DMS 273 treated with DMSO at 0.1 percent for 48 hours (cell line): Measurements from ENCODE around the gene TMEM81.

Experiments
- DNase-seq: peaks from one replicate; lab custom pipeline; 2025; lab: John Stamatoyannopoulos, UW

The TMEM81 gene, protein sequence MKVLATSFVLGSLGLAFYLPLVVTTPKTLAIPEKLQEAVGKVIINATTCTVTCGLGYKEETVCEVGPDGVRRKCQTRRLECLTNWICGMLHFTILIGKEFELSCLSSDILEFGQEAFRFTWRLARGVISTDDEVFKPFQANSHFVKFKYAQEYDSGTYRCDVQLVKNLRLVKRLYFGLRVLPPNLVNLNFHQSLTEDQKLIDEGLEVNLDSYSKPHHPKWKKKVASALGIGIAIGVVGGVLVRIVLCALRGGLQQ

DNA sequence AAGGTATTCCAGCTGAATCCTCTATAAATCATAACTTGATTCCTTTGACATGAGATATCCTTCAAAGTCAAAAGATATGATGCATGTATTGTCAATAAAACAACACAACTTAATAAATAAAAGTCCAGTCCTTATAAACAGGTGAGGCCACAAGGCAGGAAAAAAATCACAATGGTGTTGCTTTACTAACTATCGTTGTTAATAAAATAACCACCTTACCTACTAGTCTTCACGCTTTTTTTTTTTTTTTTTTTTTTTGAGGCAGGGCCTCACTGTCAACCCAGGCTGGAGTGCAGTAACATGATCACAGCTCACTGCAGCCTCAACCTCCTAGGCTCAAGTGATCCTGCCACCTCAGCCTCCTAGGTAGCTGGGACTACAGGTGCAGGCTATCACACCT lies at the start of gene TMEM81:
Gene TMEM81, minus strand, starts transcription at position 101 of the 400 bp plus-strand sequence. CDS start 140 bp downstream, outside the sequence.
- no peak for DNase-seq

DNA sequence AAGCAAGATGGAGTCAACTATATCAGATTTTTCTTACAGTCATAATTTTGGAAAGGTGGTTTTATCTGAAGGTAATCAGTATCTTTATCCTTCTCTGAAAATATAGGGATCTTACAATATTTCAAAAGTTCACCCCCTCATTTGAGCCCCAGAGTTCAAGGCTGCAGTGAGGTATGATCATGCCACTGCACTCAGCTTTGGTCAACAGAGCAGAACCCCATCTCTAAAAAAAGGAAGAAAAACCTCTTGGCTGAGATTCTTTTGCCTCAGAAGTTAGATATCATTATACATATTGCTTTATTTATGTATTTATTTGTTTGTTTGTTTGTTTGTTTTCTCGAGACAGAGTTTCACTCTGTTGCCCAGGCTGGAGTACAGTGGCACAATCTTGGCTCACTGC lies 49.0 kb upstream of the TMEM81 start:
- no peak for DNase-seq

DNA sequence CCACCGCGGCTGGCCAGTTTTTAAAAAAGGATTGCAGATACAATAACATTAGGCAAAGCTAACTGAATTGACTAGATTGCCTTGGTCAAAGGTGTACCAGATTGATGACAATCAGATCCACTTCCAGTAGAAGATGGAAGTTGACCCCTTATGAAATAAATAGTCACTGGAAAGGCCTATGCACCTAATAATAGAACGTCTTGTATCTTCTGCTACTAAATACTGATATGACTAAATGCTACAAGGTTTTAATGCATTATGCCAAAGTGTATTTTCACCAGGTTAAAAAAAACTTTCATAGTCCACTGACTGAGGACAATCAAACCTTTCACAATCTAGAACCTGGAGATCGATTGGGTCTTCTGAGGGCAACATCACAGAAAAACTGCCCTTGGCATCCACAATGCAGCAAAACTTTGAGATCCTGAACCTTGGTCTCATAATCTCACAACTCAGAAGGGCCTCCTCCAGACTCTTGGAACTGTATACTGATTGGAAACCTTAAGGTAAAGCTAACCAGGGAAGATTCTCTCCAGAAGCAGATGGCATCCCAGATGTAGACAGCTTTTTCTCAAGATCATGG lies 45.3 kb upstream of the TMEM81 start:
- no peak for DNase-seq

DNA sequence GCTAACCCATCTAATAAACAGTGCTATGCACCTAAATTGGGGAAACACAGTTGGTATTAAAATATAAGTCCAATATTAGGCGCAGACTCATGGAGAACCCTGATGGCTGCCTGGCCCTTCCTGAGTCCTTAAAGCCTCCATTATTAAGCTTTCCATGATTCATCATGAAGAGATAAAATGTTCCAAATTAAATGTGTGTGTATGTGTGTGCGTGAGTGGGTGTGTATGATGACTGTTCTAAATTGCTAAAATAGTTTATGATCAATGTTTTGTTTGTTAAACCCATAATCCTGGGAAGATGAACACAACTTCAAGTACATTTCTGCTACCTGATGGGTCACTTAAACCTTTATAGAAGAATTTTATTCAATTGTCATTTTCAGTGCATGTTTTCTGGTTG lies 43.8 kb upstream of the TMEM81 start:
- no peak for DNase-seq

DNA sequence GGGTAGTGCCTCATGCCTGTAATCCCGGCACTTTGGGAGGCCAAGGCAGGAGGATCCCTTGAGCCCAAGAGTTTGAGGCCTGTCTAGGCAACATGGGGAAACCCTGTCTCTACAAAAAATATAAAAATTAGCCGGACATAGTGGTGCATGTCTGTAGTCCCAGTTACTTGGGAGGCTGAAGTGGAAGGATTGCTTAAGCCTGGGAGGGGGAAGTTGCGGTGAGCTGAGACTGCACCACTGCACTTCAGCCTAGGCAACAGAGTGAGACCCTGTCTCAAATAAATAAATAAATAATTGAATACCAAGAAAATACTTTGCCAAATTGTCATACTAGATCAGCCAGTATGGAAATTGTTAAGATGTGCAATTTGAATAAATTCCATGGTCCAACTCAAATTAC lies 43.4 kb upstream of the TMEM81 start:
- DNase-seq = no peak

DNA sequence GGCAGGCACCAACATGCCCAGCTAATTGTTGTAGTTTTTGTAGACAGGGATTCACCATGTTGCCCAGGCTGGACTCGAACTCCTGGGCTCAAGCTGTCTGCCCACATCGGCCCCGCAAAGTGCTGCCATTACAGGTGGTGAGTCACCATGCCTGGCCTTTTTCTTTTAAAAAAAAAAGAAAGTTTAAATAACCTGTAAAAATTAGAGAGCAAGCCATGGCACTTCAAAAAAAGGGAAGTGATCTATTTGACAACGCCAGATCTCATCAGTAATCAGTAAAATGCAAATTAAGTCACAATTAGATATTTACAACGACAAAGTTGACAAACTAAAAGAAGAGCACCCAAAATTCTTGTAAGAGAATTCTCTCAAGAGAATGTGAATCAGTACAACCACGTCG lies 40.5 kb upstream of the TMEM81 start:
- no peak for DNase-seq

DNA sequence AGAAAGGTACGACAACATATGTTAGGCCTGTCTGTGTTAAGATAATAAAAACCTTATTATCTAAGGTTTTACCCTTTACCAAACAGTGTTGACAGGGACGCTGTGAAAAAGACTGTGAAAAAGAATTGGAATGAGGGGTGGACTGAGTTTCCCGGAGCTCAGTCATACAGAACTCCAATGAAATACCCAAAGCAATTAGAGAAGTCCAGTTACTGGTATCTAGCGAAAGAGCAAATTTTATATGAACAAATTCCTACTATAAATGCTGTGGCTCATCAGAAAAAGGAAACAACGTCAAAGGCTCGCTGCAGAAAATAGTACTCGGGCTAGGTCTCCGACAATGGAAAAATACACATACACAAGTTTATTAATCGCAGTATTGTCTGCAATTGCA lies 38.2 kb upstream of the TMEM81 start:
- peak; percentile 30 for DNase-seq

DNA sequence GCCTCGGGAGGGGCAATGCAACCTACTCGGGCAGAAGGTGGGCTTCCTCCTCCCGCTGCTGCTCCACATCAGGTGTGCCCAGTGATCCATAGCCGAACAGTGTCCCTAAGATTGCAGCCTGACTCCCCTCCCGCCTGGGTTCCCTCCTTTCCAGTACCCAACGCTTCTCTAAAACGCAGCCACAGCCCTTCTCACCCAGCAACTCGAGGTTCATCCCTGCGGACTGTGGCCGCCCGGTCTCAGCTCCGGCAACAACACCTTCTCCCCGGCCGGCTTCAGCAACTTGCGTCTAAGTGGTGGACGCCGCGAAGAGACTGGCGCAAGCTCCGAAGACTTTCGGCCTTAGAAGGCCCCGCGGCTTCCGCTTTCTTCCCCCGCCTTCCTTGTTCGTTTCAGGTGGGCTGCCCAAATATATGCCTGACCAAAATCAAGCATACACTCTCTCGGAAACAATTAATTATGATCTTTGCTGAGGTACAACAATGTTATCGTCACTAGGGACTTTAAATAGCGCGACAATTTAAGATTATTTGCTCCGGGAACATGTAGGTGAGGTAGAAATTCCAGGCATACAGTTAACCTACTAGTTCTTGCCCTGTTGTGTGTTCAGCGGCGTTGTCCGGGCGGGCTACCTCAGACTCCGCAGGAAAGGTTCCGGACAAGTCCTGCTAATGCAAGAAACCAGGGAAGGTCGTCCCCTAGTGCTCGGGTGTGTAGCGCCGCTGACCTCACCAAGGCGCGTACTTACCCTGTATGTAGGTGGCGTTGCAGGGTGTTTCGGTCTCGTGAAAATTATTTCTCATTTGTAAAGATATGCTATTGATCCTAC lies 37.6 kb upstream of the TMEM81 start, which contains the start of gene RBBP5:
Gene RBBP5, minus strand, starts transcription at position 319 of the 829 bp plus-strand sequence. Its CDS starts 105 bp downstream, at position 214.
- DNase-seq = peak; percentile 95

DNA sequence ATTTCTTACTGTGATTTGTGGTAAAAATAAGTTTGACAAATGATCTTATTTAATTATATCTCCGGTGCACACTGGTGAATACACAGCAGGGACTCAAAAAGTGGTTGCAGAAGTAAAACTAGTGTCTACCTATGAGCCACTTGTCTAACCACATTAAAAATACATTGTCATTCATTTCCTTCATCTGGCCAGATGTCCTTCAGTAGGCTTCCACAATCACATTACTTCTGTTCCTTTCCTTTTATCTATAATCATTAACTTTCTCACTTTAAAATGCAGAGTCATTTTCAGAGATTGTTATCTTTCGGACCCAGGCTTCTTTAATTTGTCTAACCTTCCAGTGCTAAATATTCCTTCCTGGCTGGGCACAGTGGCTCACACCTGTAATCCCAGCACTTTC lies 34.5 kb upstream of the TMEM81 start:
- DNase-seq = no peak

DNA sequence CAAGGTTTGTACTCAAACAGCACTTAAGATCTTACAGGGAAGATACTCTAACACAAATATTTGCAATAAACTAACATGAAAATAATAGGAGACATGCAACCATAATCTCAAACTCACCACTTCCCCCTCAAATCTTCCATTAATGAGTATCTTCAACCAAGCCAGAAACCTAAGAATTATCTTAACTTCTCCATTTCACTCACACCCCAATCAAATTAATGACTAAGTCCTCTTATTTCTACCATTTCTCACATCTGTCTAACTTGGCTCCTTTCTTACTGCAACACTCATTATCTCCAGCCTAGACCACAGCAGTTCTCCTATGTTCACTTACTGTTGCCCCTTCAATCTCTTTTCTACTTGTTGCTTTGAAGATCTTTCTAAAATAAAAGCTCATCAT lies 27.1 kb upstream of the TMEM81 start:
- DNase-seq = no peak

DNA sequence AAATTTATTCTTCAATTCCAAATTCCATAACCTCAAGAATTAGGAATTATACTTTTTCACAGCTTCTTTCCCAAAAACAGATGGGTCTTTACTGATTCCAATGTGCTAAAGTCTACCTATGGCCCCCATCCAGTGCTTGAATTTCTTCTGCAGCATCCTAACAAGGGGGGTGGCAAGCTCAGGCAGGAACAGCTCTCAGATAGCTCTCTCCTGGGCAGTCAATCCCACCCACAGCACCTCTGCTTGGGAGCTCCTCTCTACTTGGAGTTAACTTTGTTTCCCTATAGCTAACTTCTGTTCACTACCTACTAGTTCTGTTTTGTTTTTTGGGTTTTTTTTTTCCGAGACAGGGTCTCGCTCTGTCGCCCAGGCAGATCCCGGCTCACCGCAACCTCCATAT lies 25.5 kb upstream of the TMEM81 start:
- DNase-seq = no peak

DNA sequence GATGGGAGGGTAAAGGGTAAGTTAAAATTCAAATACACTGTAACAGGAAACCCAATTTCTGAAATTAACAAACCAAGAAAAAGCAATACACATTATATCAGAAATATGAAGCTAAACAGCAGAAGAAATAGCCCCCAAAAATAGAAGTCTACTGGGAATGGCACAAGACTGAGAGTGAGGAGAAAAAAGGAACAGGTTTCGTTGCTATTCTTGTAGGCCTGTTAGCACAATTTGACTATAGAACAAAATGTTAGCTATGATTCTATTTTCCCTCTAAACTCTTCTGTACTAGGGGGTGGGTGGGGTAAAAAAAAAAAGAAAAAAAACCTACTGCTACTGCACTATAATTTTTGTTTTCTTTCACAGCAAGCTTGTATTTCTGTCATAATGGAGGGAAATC lies 25.0 kb upstream of the TMEM81 start:
- DNase-seq = no peak

DNA sequence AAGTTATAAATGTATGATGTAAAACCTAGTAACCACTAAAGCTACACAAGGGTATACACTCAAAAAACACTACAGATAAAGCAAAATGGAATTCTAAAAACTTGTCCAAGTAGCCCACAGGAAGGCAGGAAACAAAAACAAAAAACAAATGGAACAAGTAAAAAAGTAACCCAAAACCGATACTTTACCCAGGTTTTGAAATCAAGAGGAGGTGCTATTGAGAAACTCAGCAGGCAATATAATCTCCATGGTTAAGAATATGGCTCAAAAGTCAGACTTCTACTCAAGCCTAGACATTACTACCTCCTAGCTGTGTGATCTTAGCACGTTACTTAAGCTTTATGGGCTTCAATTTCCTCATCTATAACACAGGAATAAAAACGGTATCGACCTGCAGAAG lies 24.2 kb upstream of the TMEM81 start:
- DNase-seq = no peak

DNA sequence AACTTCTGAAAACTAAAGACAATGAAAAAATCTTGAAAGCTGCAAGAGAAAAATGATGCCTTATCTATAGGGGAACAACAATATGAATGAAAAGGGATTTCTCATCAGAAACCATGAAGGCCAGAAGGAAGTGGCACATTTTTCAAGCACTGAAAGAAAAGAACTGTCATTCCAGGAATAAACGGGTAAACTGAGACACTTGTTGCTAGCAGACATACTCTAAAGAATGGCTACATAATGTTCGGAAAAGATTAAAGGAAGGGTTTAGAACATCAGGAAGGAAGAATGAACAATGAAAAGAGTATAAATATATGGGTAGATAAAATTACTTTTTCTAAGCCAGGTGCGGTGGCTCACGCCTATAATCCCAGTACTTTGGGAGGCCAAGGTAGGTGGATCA lies 23.1 kb upstream of the TMEM81 start:
- no peak for DNase-seq

DNA sequence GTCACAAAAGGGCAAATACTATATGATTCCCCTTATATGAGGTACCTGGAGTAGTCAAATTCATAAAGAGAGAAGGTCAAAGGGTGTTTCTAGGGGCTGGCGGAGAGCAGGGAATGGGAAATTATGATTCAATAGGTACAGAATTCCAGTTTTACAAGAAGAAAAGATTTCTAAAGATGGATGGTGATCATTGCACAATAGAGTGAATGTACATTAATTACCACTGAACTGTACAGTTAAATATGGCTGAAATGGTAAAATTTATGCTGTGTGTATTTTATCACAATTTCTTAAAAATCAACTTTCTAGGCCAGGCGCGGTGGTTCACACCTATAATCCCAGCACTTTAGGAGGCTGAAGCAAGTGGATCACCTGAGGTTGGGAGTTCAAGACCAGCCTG lies 18.1 kb upstream of the TMEM81 start:
- no peak for DNase-seq

DNA sequence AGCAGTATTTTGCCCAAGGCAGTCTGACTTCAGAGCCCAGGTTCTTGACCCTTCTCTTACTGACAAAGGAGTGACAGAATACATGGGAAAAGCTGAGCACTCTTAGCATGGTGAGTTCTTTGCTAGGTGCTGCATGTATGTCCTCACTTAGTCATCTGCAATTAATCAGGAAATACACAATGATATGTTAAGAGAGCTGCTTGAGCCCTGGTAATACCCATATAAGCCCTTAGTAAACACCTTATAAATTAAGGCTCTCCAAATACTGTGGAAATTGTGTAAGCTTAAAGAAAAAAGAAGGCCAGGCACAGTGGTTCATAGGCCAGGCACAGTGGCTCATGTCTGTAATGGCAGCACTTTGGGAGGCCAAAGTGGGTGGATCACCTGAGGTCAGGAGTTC lies 14.0 kb upstream of the TMEM81 start:
- no peak for DNase-seq

DNA sequence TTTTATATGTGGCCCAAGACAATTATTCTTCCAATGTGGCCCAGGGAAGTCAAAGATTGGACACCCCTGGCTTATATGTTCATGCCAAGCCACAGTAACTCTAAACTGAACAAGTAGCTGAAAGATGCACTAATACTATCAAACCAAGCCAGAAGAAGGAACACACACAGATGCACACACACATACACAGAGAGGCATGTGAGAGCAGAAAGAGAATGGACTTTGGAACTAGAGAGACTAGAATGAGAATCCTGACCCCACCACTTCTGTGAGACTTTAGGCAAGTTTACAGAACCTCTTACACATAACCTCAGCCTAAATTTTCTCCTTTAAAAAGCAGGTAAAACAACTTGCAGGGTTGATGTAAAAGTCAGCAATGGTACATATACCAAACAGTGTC lies 11.2 kb upstream of the TMEM81 start:
- no peak for DNase-seq

DNA sequence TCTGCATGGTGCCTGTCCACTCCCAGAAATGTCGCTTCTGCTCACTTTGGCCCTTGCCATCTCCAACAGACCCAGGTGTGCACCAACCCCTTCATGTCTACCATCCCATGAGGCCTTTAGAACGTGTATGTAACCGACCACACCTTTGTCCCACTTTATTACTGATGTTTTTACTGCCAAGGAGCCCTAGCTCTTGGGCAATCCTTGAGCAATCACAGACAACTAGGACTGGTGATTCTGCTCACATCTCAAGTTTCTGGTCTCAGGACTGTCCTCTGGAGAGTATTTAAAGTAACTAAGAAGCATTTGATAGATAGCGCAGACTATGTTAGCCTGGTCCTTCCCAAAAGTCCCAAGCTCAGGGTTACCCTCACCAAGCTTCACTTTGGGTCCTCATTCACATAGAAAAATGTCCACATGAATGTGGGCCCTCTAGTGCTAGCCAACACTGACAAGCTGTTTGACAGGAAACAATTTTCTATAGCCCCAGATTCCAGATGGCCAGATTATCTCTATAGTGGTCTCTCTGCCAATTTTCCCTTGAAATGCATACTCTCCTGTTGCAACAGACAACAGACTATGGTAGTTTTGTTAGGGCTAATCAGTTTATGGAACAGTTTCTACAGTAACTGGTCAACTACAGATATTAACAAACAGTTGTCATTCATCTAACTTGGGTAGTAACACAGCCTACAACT lies 6.9 kb upstream of the TMEM81 start:
- peak; percentile 22 for DNase-seq

DNA sequence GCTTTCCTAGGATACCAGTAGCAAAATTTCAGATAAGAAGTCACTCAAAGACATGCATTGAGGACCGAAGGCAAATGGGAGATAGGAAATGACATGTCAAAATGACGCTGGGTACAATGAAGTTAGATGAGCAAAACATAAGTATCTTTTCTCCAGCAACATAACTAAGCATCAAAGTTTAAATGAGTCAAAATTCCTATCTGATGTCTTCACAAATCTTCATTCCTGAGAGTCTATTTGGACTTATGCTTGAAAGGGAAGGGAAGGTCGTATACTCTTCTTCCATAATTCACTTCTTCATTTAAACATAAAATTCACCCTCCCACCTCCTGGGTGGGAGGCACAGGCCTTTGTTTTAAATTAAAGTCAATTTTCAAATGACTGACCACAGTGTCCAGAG lies 4.1 kb upstream of the TMEM81 start:
- DNase-seq = no peak

DNA sequence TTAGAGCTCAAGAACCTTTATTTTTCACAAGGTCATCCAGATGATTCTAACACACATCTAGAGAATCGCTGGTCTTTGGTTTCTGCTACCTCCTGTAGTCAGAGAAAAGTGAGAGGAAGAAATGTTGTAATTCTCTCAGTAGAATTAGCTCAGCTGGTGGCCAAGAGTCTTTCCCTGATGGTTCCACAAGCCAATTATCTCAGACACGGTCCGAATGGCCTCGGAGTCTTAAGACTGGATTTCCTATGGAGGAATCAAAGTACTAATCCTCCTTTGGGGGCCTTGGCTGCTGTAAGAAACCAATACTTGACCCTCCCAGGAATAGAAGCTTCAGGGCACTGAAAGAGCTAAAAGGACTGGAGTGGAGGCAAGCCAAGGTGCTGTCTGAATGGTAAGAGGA lies 1.8 kb downstream of the TMEM81 start:
- DNase-seq = no peak

DNA sequence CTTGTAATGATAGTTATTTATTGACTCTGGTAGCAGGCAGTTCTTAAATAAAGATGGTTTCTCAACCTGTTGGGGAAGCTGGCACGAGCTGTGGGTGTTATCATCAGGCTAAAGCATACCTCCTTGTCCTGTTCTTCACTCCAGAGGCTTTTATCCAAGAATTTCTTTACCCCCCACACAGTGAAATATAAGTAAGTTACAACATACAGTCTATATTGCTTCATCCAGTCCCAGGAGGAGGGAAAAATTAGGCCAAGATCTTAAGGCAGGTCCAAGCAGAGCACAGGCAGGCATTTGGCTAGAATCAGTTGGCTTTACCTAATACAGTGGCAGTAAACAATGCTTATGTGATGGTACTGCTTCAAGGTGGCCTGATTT lies 6.3 kb downstream of the TMEM81 start:
- DNase-seq = no peak

DNA sequence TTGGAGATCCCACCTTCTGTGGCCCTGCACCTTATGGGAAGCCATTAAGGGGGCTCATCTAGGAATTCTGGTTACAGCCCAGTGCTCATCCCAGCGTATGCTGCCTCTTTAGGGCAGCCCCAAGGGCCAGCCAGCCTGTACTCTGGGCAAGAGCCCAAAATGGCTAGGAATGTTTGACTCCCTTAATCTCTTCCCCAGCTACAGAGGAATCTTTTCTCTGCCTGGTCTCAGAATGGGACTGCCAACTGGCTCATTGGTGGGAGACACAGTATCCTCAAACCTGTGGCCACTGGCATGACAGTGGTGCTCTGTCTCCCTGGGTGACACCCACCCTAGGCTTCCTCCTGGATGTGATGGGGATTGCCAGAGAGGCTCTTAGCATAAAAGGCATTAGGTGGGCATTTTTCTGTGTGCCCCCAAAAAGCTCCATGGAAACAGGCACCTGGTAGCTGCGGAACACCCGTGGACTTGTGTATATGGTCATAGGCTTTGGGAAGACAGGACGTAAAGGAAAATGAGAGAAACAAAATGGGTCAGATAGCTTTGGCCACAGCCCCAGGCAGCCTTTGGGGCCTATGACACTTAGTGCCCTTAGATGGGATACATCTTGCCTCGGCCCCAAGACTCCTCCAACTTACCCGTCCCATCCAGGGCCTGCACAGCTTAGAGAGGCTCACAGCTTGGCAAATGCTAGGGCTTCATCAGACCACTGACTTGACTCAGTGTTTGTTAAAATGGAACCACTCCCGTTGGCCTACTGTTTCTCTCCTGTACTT lies 6.9 kb downstream of the TMEM81 start:
- no peak for DNase-seq
